Vagina (tissue), 2 donors: ENCODE measurements around the gene PRDM16. TPM values are rescaled to one million over a fixed set of nuclear protein-coding genes. Genes with fewer than 3 reads are reported as not detected.

Experiments
- DNase-seq, 2 donors: peaks; one replicate each; pipeline ENCODE4 v3.0.0-alpha.2; 2017; ENCODE audit errors: extremely low spot score in 2 of 2
- H3K27ac ChIP-seq: fragments of 200-600 bp; sonication (generic); one replicate; pipeline ENCODE4 v1.5.1; 2019
- H3K27me3 ChIP-seq: fragments of 200-600 bp; sonication (generic); one replicate; pipeline ENCODE4 v1.5.1; 2019
- H3K36me3 ChIP-seq, 2 donors: fragments of 200-600 bp; sonication (generic); one replicate each; pipeline ENCODE4 v1.5.1; 2017 to 2019
- H3K4me1 ChIP-seq: fragments of 200-600 bp; sonication (generic); one replicate; pipeline ENCODE4 v1.5.1; 2019
- H3K4me3 ChIP-seq, 2 donors: fragments of 200-600 bp; sonication (generic); 1 replicate in 1 of 2; 2 replicates in 1 of 2; pipeline ENCODE4 v1.5.1; 2016 to 2019
- H3K9me3 ChIP-seq: fragments of 200-600 bp; sonication (generic); one replicate; pipeline ENCODE4 v1.5.1; 2019
- POLR2A ChIP-seq, 2 donors: fragments of 450-650 bp; IDR thresholded peaks; one replicate each; pipeline ENCODE4 v1.6.1; 2017; ENCODE audit warnings: antibody characterized with exemption in 2 of 2, mild to moderate bottlenecking in 2 of 2, moderate library complexity in 2 of 2
- POLR2AphosphoS5 ChIP-seq, 2 donors: sonication (generic); formaldehyde crosslinking; IDR thresholded peaks; one replicate each; pipeline ENCODE4 v1.9.0; 2017; ENCODE audit warnings: antibody characterized with exemption in 2 of 2, mild to moderate bottlenecking in 2 of 2, low read depth in 1 of 2; ENCODE audit not compliant: insufficient read depth in 1 of 2
- intact Hi-C: fragments of 100-400 bp; cut with DNase I; formaldehyde crosslinking; loops from one replicate; pipeline ENCODE4 v1.15.1; 2023
- total RNA-seq: library from RNA; depleted of rRNA; stranded (reverse); fragments of >200 nt; gene quantifications from one replicate; pipeline ENCODE4 v1.2.3, GENCODE V29; 2016
- TF ChIP-seq, protein P1 (sequence below), 3 experiments: fragments of 450-650 bp in 2 of 3; fragments of 200-600 bp in 1 of 3; sonication (generic) in 1 of 3; IDR thresholded peaks; one replicate each; pipeline ENCODE4 v1.5.1; 2017 to 2019; ENCODE audit warnings: antibody characterized with exemption in 3 of 3, mild to moderate bottlenecking in 2 of 3, moderate library complexity in 2 of 3

PRDM16 gene
- total RNA-seq, 1 donor from 2014 or later, result 3.9 TPM

DNA sequence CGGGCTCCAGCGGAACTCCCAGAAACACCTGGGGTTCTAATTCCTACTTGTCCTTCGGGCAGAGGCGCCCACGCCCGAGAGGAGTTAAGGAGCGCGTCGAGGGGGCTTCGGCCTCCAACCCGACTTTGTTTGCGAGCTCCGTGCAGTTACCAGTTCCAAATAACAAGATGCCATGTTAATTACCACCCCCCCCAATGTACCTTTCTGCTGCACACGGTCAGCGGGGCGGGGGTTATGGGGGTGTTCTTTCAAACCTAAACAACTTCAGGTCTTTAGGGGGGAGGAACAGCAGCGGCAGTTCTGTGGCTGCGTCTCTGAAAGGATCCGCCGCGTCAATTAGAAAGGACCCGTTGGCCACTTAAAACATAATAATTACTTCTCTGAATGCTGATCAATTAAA is 114.8 kb downstream of the PRDM16 start:
- no peak for DNase-seq
- Histone ChIP-seq H3K4me1 (no peaks in the 10 kb centered on the region), H3K36me3 (no peaks in the 10 kb centered on the region), H3K27me3 (no peaks in the 10 kb centered on the region), H3K27ac (no peak overlapping the region), H3K9me3 (no peaks in the 10 kb centered on the region), H3K4me3 (no peak overlapping the region)
- intact Hi-C loops, result no loop called here
- TF ChIP-seq, protein P1, sequence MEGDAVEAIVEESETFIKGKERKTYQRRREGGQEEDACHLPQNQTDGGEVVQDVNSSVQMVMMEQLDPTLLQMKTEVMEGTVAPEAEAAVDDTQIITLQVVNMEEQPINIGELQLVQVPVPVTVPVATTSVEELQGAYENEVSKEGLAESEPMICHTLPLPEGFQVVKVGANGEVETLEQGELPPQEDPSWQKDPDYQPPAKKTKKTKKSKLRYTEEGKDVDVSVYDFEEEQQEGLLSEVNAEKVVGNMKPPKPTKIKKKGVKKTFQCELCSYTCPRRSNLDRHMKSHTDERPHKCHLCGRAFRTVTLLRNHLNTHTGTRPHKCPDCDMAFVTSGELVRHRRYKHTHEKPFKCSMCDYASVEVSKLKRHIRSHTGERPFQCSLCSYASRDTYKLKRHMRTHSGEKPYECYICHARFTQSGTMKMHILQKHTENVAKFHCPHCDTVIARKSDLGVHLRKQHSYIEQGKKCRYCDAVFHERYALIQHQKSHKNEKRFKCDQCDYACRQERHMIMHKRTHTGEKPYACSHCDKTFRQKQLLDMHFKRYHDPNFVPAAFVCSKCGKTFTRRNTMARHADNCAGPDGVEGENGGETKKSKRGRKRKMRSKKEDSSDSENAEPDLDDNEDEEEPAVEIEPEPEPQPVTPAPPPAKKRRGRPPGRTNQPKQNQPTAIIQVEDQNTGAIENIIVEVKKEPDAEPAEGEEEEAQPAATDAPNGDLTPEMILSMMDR (IDR thresholded peaks at IDR 0.05), result no peak
- TF ChIP-seq POLR2A (IDR thresholded peaks at IDR 0.05), result no peak
- no peak for TF ChIP-seq POLR2AphosphoS5 (IDR thresholded peaks at IDR 0.05; ENCODE audit: insufficient read depth in 1 of 2, low read depth in 1 of 2)

DNA sequence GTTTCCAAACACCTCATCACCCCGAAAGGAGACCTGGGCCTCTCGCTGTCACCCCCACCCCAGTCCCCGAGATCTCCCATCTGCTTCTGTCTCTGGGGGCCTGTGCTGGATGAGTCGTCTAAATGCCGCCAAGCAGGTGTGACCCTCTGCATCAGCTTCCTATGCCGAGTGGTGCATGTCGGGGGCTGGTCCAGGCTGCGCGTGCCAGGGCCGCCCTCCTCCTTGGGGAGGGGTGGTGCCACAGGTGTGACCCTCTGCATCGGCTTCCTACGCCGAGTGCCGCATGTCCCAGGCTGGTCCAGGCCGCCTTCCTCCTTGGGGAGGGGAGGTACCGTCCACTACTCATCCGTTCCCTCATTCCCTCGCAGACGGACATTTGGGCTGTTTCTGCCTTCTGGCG is 115.7 kb downstream of the PRDM16 start:
- no peak overlapping the region for H3K4me3 ChIP-seq
- no peaks in the 10 kb centered on the region for H3K4me1 ChIP-seq
- intact Hi-C loops, result no loop called here
- no peak for DNase-seq
- H3K9me3 ChIP-seq, result no peaks in the 10 kb centered on the region
- H3K27ac ChIP-seq, result no peak overlapping the region
- H3K36me3 ChIP-seq, result no peaks in the 10 kb centered on the region
- no peak for TF ChIP-seq POLR2AphosphoS5 (IDR thresholded peaks at IDR 0.05; ENCODE audit: insufficient read depth in 1 of 2, low read depth in 1 of 2)
- no peak for TF ChIP-seq POLR2A (IDR thresholded peaks at IDR 0.05)
- TF ChIP-seq, protein P1 (IDR thresholded peaks at IDR 0.05), result no peak
- H3K27me3 ChIP-seq, result no peaks in the 10 kb centered on the region

DNA sequence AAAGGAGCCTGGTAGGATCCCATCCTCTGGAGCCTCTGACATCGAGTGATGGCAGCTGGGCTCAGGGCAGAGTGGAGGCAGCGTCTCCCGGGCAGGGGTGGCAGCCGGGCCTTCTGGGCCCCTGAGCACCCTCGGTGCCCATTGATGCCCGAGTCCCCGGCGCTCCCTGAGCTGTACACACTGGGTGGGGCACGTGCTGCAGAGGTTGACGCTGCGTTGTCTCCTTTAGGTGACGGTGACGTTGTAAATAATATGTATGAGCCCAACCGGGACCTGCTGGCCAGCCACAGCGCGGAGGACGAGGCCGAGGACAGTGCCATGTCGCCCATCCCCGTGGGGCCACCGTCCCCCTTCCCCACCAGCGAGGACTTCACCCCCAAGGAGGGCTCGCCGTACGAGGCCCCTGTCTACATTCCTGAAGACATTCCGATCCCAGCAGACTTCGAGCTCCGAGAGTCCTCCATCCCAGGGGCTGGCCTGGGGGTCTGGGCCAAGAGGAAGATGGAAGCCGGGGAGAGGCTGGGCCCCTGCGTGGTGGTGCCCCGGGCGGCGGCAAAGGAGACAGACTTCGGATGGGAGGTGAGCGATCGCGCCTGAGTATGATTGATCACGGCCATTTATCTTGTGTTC is 117.0 kb downstream of the PRDM16 start:
- no peaks in the 10 kb centered on the region for H3K36me3 ChIP-seq
- intact Hi-C loops, result no loop called here
- peak overlapping the region; percentile 7 for H3K27ac ChIP-seq
- TF ChIP-seq POLR2AphosphoS5 (IDR thresholded peaks at IDR 0.05; ENCODE audit: insufficient read depth in 1 of 2, low read depth in 1 of 2), result no peak
- TF ChIP-seq, protein P1 (IDR thresholded peaks at IDR 0.05), result no peak
- no peak for TF ChIP-seq POLR2A (IDR thresholded peaks at IDR 0.05)
- H3K4me3 ChIP-seq, result no peak overlapping the region
- no peak for DNase-seq
- no peaks in the 10 kb centered on the region for H3K9me3 ChIP-seq
- no peaks in the 10 kb centered on the region for H3K27me3 ChIP-seq
- H3K4me1 ChIP-seq, result no peaks in the 10 kb centered on the region

DNA sequence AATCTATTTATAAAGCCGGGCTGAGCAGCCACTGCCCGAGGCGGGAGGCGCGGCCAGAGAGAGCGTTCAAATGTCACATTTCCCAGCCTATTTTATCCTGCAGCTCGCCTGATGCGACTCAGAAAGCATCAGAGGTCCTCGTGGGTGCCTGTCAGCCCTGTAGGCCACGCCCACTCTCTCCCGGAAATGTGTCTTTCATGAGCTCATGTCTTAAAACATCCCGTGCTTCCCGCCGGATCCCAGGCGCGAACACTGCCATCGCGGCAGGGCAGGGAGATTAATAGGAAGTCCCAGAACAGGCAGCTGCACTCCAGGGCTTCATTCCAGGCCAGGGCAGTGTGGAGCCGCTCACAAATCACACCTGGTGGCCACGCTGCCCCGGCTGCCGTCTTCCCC is 117.5 kb downstream of the PRDM16 start:
- Histone ChIP-seq H3K9me3 (no peaks in the 10 kb centered on the region), H3K36me3 (no peaks in the 10 kb centered on the region), H3K4me1 (no peaks in the 10 kb centered on the region), H3K27ac (peak overlapping the region; percentile 60), H3K27me3 (no peaks in the 10 kb centered on the region), H3K4me3 (no peak overlapping the region)
- intact Hi-C loops, result no loop called here
- DNase-seq, result no peak
- TF ChIP-seq POLR2AphosphoS5 (IDR thresholded peaks at IDR 0.05; ENCODE audit: insufficient read depth in 1 of 2, low read depth in 1 of 2), result peak; percentile 21 to 60
- TF ChIP-seq, protein P1 (IDR thresholded peaks at IDR 0.05), result no peak

DNA sequence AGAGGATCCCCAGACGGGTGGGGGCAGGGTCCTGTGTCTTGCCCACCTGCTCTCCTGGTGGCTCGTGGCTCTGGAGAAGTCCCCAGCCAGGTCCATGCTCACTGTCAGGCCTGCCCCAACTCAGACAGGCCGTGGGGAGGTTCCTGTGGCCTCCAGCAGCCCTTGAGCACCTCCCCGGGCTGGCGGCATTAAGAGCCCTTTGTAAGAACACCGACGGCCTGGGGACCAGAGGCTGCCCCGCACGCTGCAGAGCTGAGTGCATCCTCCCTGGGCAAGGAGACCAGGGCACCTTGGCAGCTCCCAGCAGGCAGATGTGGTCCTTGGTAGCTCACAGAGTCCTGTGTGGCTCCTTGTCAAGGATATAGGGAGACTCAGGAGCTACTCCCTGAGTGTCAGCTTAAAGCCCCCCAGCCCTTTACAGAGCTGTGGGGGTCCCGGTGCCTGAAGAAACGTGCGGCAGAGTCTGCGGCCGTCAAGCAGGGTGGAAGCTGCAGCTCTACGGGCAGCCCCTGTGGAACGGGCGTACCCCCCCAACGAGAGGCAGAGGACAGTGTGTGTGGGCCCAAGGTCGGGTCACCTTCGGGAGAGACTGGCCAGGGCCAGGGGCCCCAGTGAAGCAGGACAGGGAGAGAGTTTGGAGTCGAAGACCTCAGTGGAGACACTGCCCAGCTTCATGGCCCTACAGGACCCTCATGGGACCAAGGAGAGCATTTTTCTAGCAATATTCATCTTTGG is 118.6 kb downstream of the PRDM16 start:
- Histone ChIP-seq H3K9me3 (no peaks in the 10 kb centered on the region), H3K4me3 (no peak overlapping the region), H3K4me1 (no peaks in the 10 kb centered on the region), H3K36me3 (no peaks in the 10 kb centered on the region), H3K27ac (peak overlapping the region; percentile 60), H3K27me3 (no peaks in the 10 kb centered on the region)
- no peak for DNase-seq
- TF ChIP-seq POLR2AphosphoS5 (IDR thresholded peaks at IDR 0.05; ENCODE audit: insufficient read depth in 1 of 2, low read depth in 1 of 2) (no peak), POLR2A (IDR thresholded peaks at IDR 0.05) (no peak)
- TF ChIP-seq, protein P1 (IDR thresholded peaks at IDR 0.05), result no peak
- intact Hi-C loops, result no loop called here
